Measurements from ENCODE around the gene FAM234B. TPM values are rescaled to one million over a fixed set of nuclear protein-coding genes. Genes with fewer than 3 reads are reported as not detected.

Gene FAM234B
- total and polyA plus RNA-seq, 2 of the 8 experiments (the other 6 are each of a cell fraction or from before 2014, with no cell fraction given): 12.5 to 29.1 TPM

GRCh38 chr12:13125996-13126395 is 81.8 kb downstream of the FAM234B start:
- CTCF ChIA-PET (ENCODE audit: partially characterized antibody): interaction anchor here (1.3 to 2.5 kb wide), 3 partner anchors 9 to 23 kb away, joined by 6 to 11 read pairs (median 6); no protein-coding TSS in a partner anchor
- Histone ChIP-seq H3K4me3 (ENCODE audit: extremely low read depth in 1 of 4, insufficient read depth in 2 of 4, low read depth in 3 of 4, low read length in 4 of 4) (no peak overlapping the region), H3K27me3 (replicated peaks in 1 of 4; ENCODE audit: control insufficient read depth in 3 of 4, extremely low read depth in 1 of 4, insufficient read depth in 3 of 4, low read length in 3 of 4) (no peaks in the 10 kb centered on the region; a peak in 1 of 7 replicates)
- no peak for TF ChIP-seq BACH1 (IDR thresholded peaks at IDR 0.05; ENCODE audit: low read length)
- no peak for TF ChIP-seq NRF1 (IDR thresholded peaks at IDR 0.05; ENCODE audit: low read depth, low read length)
- TF ChIP-seq ATF2 (IDR thresholded peaks at IDR 0.05; ENCODE audit: low read length): no peak
- no peak for TF ChIP-seq GTF2F1 (IDR thresholded peaks at IDR 0.05; ENCODE audit: borderline replicate concordance, low read depth, low read length)

More at GRCh38 chr12:13125996-13126395, 81.8 kb downstream of the FAM234B start:
- Histone ChIP-seq H3K4ac (replicated peaks; ENCODE audit: insufficient read length, low read depth, low read length) (no peak overlapping the region), H3K9me3 (ENCODE audit: insufficient read depth in 2 of 2, low read depth in 1 of 2, low read length in 1 of 2) (no peaks in the 10 kb centered on the region), H3K23me2 (ENCODE audit: low read depth, low read length) (no peaks in the 10 kb centered on the region), H2AK5ac (ENCODE audit: low read depth, low read length) (no peak overlapping the region), H3K9ac (replicated peaks in 1 of 4; ENCODE audit: extremely low read depth in 1 of 4, low read depth in 3 of 4, low read length in 3 of 4) (no peak overlapping the region), H4K5ac (ENCODE audit: insufficient read length, low read depth, low read length) (no peak overlapping the region), H4K91ac (replicated peaks; ENCODE audit: insufficient read length, low read length) (no peak overlapping the region), H4K8ac (ENCODE audit: extremely low read depth, insufficient read depth, low read length) (no peak overlapping the region), H3K56ac (replicated peaks; ENCODE audit: insufficient read length, low read depth, low read length) (no peak overlapping the region), H3K23ac (ENCODE audit: insufficient read length) (no peak overlapping the region), H3K27ac (ENCODE audit: low read depth, low read length) (no peak overlapping the region), H4K20me1 (replicated peaks in 1 of 2; ENCODE audit: control insufficient read depth in 1 of 2, insufficient read depth in 2 of 2, low read length in 2 of 2) (no peaks in the 10 kb centered on the region), H3K36me3 (ENCODE audit: control insufficient read depth in 2 of 4, insufficient read depth in 4 of 4, low read length in 3 of 4) (no peaks in the 10 kb centered on the region), H2AFZ (ENCODE audit: low read length) (no peak overlapping the region), H2BK20ac (ENCODE audit: low read length) (no peak overlapping the region), H3K79me2 (ENCODE audit: control insufficient read depth in 1 of 2, insufficient read depth in 2 of 2, low read length in 2 of 2) (no peaks in the 10 kb centered on the region), H2BK5ac (ENCODE audit: low read depth, low read length) (no peak overlapping the region), H3K4me1 (replicated peaks in 1 of 4; ENCODE audit: control insufficient read depth in 3 of 4, insufficient read depth in 4 of 4, low read length in 3 of 4) (peaks cover 1 to 7% (median 4%) of the 10 kb centered on the region in 4 experiments; a peak in 3 of 7 replicates), H2BK12ac (ENCODE audit: low read depth, low read length) (no peak overlapping the region), H3K18ac (ENCODE audit: extremely low read depth, low read length) (no peak overlapping the region), H3K14ac (ENCODE audit: insufficient read length) (no peak overlapping the region), H2BK120ac (replicated peaks; ENCODE audit: low read depth, low read length) (no peak overlapping the region), H3K79me1 (ENCODE audit: low read depth, low read length) (no peaks in the 10 kb centered on the region), H3K4me2 (ENCODE audit: insufficient read depth in 1 of 2, low read depth in 2 of 2, low read length in 2 of 2) (no peak overlapping the region), H2BK15ac (ENCODE audit: low read length) (no peak overlapping the region)
- WGBS, 2 experiments (ENCODE audit: extremely low coverage in 1 of 2, insufficient coverage in 1 of 2, insufficient read length in 1 of 2, insufficient replicate concordance in 2 of 2, low coverage in 1 of 2, low lambda C conversion rate in 2 of 2, missing lambda C conversion rate in 1 of 2): 96% methylated on average over 2 of the region's 2 CpGs; no CpG with 5 or more reads in 1 of the 2 experiments
- DNase-seq (ENCODE audit: low read depth in 1 of 2, low spot score in 2 of 2) (no peak), FAIRE-seq (no peak)
- POLR2A ChIA-PET (ENCODE audit: partially characterized antibody): no interaction called here
